NCI-H1930 (cell line): ENCODE data around the gene MAD1L1.

Source experiments
- DNase-seq, 2 experiments: peaks; one replicate each; lab custom pipeline; 2025; lab: John Stamatoyannopoulos, UW

The MAD1L1 gene

GRCh38 chr7:2156756-2157472 lies 75.8 kb downstream of the MAD1L1 start:
- DNase-seq = no peak

- no peak for DNase-seq
These were observed 77.9 kb downstream of the MAD1L1 start for GRCh38 chr7:2154831-2155230.

- no peak for DNase-seq
These were observed 78.6 kb downstream of the MAD1L1 start for GRCh38 chr7:2154121-2154520.

- DNase-seq = no peak
These were observed 80.1 kb downstream of the MAD1L1 start for GRCh38 chr7:2152646-2153045.

- DNase-seq = no peak
These were observed 80.7 kb downstream of the MAD1L1 start for GRCh38 chr7:2151801-2152612.

- no peak for DNase-seq
These were observed 81.5 kb downstream of the MAD1L1 start for GRCh38 chr7:2151237-2151636.

GRCh38 chr7:2150445-2150815 lies 82.3 kb downstream of the MAD1L1 start:
- no peak for DNase-seq

- DNase-seq = no peak
These were observed 82.9 kb downstream of the MAD1L1 start for GRCh38 chr7:2149672-2150444.

GRCh38 chr7:2148814-2149213 lies 83.9 kb downstream of the MAD1L1 start:
- DNase-seq = no peak

GRCh38 chr7:2148189-2148588 lies 84.6 kb downstream of the MAD1L1 start:
- no peak for DNase-seq

- DNase-seq = no peak
These were observed 85.9 kb downstream of the MAD1L1 start for GRCh38 chr7:2146676-2147472.

GRCh38 chr7:2145835-2146580 lies 86.7 kb downstream of the MAD1L1 start:
- no peak for DNase-seq

- no peak for DNase-seq
These were observed 87.8 kb downstream of the MAD1L1 start for GRCh38 chr7:2144926-2145325.

GRCh38 chr7:2143981-2144595 lies 88.7 kb downstream of the MAD1L1 start:
- no peak for DNase-seq

- DNase-seq = no peak
These were observed 89.3 kb downstream of the MAD1L1 start for GRCh38 chr7:2143450-2143849.

- no peak for DNase-seq
These were observed 90.4 kb downstream of the MAD1L1 start for GRCh38 chr7:2142386-2142785.

GRCh38 chr7:2141651-2142050 lies 91.1 kb downstream of the MAD1L1 start:
- DNase-seq = no peak

GRCh38 chr7:2141021-2141410 lies 91.7 kb downstream of the MAD1L1 start:
- DNase-seq = no peak

- no peak for DNase-seq
These were observed 92.3 kb downstream of the MAD1L1 start for GRCh38 chr7:2140216-2141020.
